ENCODE measurements around the gene ARFGEF3.

ARFGEF3 gene

GRCh38 chr6:138293428-138294395 lies 132.0 kb downstream of the ARFGEF3 start:
- Mint-ChIP-seq H3K27me3 (ENCODE audit: low read depth) (no peaks in the 10 kb centered on the region), H3K4me1 (ENCODE audit: low read depth) (no peaks in the 10 kb centered on the region), H3K36me3 (ENCODE audit: low read depth) (no peaks in the 10 kb centered on the region), H3K27ac (no peak overlapping the region), H3K9me3 (no peaks in the 10 kb centered on the region), H3K4me3 (no peak overlapping the region)
- DNase-seq (ENCODE audit: low spot score): no peak

GRCh38 chr6:138296381-138296780 lies 134.6 kb downstream of the ARFGEF3 start:
- Mint-ChIP-seq H3K9me3 (no peaks in the 10 kb centered on the region), H3K27me3 (ENCODE audit: low read depth) (peaks cover 4% of the 10 kb centered on the region), H3K4me1 (ENCODE audit: low read depth) (no peaks in the 10 kb centered on the region), H3K36me3 (ENCODE audit: low read depth) (no peaks in the 10 kb centered on the region), H3K27ac (no peak overlapping the region), H3K4me3 (no peak overlapping the region)
- no peak for DNase-seq (ENCODE audit: low spot score)

GRCh38 chr6:138296786-138297185 lies 135.0 kb downstream of the ARFGEF3 start:
- no peaks in the 10 kb centered on the region for H3K9me3 Mint-ChIP-seq
- no peak for DNase-seq (ENCODE audit: low spot score)
- H3K4me1 Mint-ChIP-seq (ENCODE audit: low read depth): no peaks in the 10 kb centered on the region

GRCh38 chr6:138297761-138298298 lies 136.1 kb downstream of the ARFGEF3 start:
- H3K27me3 Mint-ChIP-seq (ENCODE audit: low read depth): peaks cover 8% of the 10 kb centered on the region
- no peaks in the 10 kb centered on the region for H3K4me1 Mint-ChIP-seq (ENCODE audit: low read depth)
- no peak overlapping the region for H3K27ac Mint-ChIP-seq
- H3K36me3 Mint-ChIP-seq (ENCODE audit: low read depth): no peaks in the 10 kb centered on the region
- no peaks in the 10 kb centered on the region for H3K9me3 Mint-ChIP-seq
- H3K4me3 Mint-ChIP-seq: no peak overlapping the region
- DNase-seq (ENCODE audit: low spot score): peak; percentile 17

More at GRCh38 chr6:138296786-138297185, 135.0 kb downstream of the ARFGEF3 start:
- no peak overlapping the region for H3K4me3 Mint-ChIP-seq
- H3K27ac Mint-ChIP-seq: no peak overlapping the region
- no peaks in the 10 kb centered on the region for H3K36me3 Mint-ChIP-seq (ENCODE audit: low read depth)
- H3K27me3 Mint-ChIP-seq (ENCODE audit: low read depth): peaks cover 8% of the 10 kb centered on the region

GRCh38 chr6:138300469-138300868 lies 138.7 kb downstream of the ARFGEF3 start:
- no peak overlapping the region for H3K4me3 Mint-ChIP-seq
- H3K36me3 Mint-ChIP-seq (ENCODE audit: low read depth): no peaks in the 10 kb centered on the region
- no peaks in the 10 kb centered on the region for H3K9me3 Mint-ChIP-seq
- H3K27me3 Mint-ChIP-seq (ENCODE audit: low read depth): peaks cover 10% of the 10 kb centered on the region
- H3K4me1 Mint-ChIP-seq (ENCODE audit: low read depth): no peaks in the 10 kb centered on the region
- no peak for DNase-seq (ENCODE audit: low spot score)
- H3K27ac Mint-ChIP-seq: no peak overlapping the region

GRCh38 chr6:138302554-138302953 lies 140.8 kb downstream of the ARFGEF3 start:
- no peaks in the 10 kb centered on the region for H3K36me3 Mint-ChIP-seq (ENCODE audit: low read depth)
- no peaks in the 10 kb centered on the region for H3K9me3 Mint-ChIP-seq
- H3K27ac Mint-ChIP-seq: no peak overlapping the region
- peaks cover 14% of the 10 kb centered on the region for H3K27me3 Mint-ChIP-seq (ENCODE audit: low read depth)
- H3K4me3 Mint-ChIP-seq: no peak overlapping the region
- H3K4me1 Mint-ChIP-seq (ENCODE audit: low read depth): no peaks in the 10 kb centered on the region
- no peak for DNase-seq (ENCODE audit: low spot score)

- H3K4me3 Mint-ChIP-seq: no peak overlapping the region
- peaks cover 6% of the 10 kb centered on the region for H3K27me3 Mint-ChIP-seq (ENCODE audit: low read depth)
- H3K36me3 Mint-ChIP-seq (ENCODE audit: low read depth): no peaks in the 10 kb centered on the region
- H3K4me1 Mint-ChIP-seq (ENCODE audit: low read depth): no peaks in the 10 kb centered on the region
- no peaks in the 10 kb centered on the region for H3K9me3 Mint-ChIP-seq
- no peak overlapping the region for H3K27ac Mint-ChIP-seq
- no peak for DNase-seq (ENCODE audit: low spot score)
Measured at GRCh38 chr6:138307352-138307751, 145.6 kb downstream of the ARFGEF3 start.

- Mint-ChIP-seq H3K4me1 (ENCODE audit: low read depth) (no peaks in the 10 kb centered on the region), H3K4me3 (no peak overlapping the region), H3K9me3 (no peaks in the 10 kb centered on the region), H3K27ac (no peak overlapping the region), H3K36me3 (ENCODE audit: low read depth) (no peaks in the 10 kb centered on the region), H3K27me3 (ENCODE audit: low read depth) (peaks cover 6% of the 10 kb centered on the region)
- DNase-seq (ENCODE audit: low spot score): no peak
Measured at GRCh38 chr6:138307816-138308730, 146.3 kb downstream of the ARFGEF3 start.

GRCh38 chr6:138308731-138309110 lies 147.0 kb downstream of the ARFGEF3 start:
- H3K27me3 Mint-ChIP-seq (ENCODE audit: low read depth): peaks cover 6% of the 10 kb centered on the region
- H3K4me3 Mint-ChIP-seq: no peak overlapping the region
- H3K36me3 Mint-ChIP-seq (ENCODE audit: low read depth): no peaks in the 10 kb centered on the region
- H3K9me3 Mint-ChIP-seq: no peaks in the 10 kb centered on the region
- no peak for DNase-seq (ENCODE audit: low spot score)
- no peaks in the 10 kb centered on the region for H3K4me1 Mint-ChIP-seq (ENCODE audit: low read depth)
- no peak overlapping the region for H3K27ac Mint-ChIP-seq

GRCh38 chr6:138309695-138310094 lies 148.0 kb downstream of the ARFGEF3 start:
- peaks cover 5% of the 10 kb centered on the region for H3K27me3 Mint-ChIP-seq (ENCODE audit: low read depth)
- DNase-seq (ENCODE audit: low spot score): no peak
- no peak overlapping the region for H3K27ac Mint-ChIP-seq
- H3K4me3 Mint-ChIP-seq: no peak overlapping the region
- H3K9me3 Mint-ChIP-seq: no peaks in the 10 kb centered on the region
- no peaks in the 10 kb centered on the region for H3K4me1 Mint-ChIP-seq (ENCODE audit: low read depth)
- no peaks in the 10 kb centered on the region for H3K36me3 Mint-ChIP-seq (ENCODE audit: low read depth)

GRCh38 chr6:138310294-138310693 lies 148.6 kb downstream of the ARFGEF3 start:
- Mint-ChIP-seq H3K27ac (no peak overlapping the region), H3K36me3 (ENCODE audit: low read depth) (no peaks in the 10 kb centered on the region)
- DNase-seq (ENCODE audit: low spot score): no peak

GRCh38 chr6:138310821-138311220 lies 149.1 kb downstream of the ARFGEF3 start:
- no peak for DNase-seq (ENCODE audit: low spot score)
- Mint-ChIP-seq H3K4me1 (ENCODE audit: low read depth) (no peaks in the 10 kb centered on the region), H3K27ac (no peak overlapping the region), H3K9me3 (no peaks in the 10 kb centered on the region), H3K36me3 (ENCODE audit: low read depth) (no peaks in the 10 kb centered on the region), H3K4me3 (no peak overlapping the region), H3K27me3 (ENCODE audit: low read depth) (peaks cover 6% of the 10 kb centered on the region)

More at GRCh38 chr6:138310294-138310693, 148.6 kb downstream of the ARFGEF3 start:
- Mint-ChIP-seq H3K9me3 (no peaks in the 10 kb centered on the region), H3K4me1 (ENCODE audit: low read depth) (no peaks in the 10 kb centered on the region), H3K27me3 (ENCODE audit: low read depth) (peaks cover 6% of the 10 kb centered on the region), H3K4me3 (no peak overlapping the region)

GRCh38 chr6:138311268-138311667 lies 149.5 kb downstream of the ARFGEF3 start:
- Mint-ChIP-seq H3K4me3 (no peak overlapping the region), H3K4me1 (ENCODE audit: low read depth) (no peaks in the 10 kb centered on the region), H3K27ac (no peak overlapping the region)

More at GRCh38 chr6:138311268-138311667, 149.5 kb downstream of the ARFGEF3 start:
- peaks cover 4% of the 10 kb centered on the region for H3K27me3 Mint-ChIP-seq (ENCODE audit: low read depth)
- H3K9me3 Mint-ChIP-seq: no peaks in the 10 kb centered on the region
- DNase-seq (ENCODE audit: low spot score): no peak
- H3K36me3 Mint-ChIP-seq (ENCODE audit: low read depth): no peaks in the 10 kb centered on the region

All from T-helper 2 cell treated with Interferon-gamma antibody and Interleukin-4, amounts not matched to agents 5 μg/mL and 100 μg/mL, for 36 hours (primary cell).